Measurements from ENCODE around the gene CAMK2G.
"Not testable (repeated sequence)": the region's sequence is repeated elsewhere in the genome, so short reads cannot be mapped to it uniquely, and the experiment has no call there.

Gene CAMK2G

GRCh38 chr10:73901261-73901660 is 26.9 kb upstream of the CAMK2G start:
- DNase-seq, result no peak

- no peak for DNase-seq
Measured at GRCh38 chr10:73900064-73900463, 25.7 kb upstream of the CAMK2G start.

GRCh38 chr10:73899423-73899822 is 25.1 kb upstream of the CAMK2G start:
- DNase-seq, result no peak

GRCh38 chr10:73898730-73899410 is 24.5 kb upstream of the CAMK2G start:
- no peak for DNase-seq

GRCh38 chr10:73897693-73898092 is 23.3 kb upstream of the CAMK2G start:
- DNase-seq, result no peak

GRCh38 chr10:73895381-73895780 is 21.0 kb upstream of the CAMK2G start:
- DNase-seq, result not testable (repeated sequence)

GRCh38 chr10:73894245-73894971 is 20.1 kb upstream of the CAMK2G start:
- no peak for DNase-seq

GRCh38 chr10:73893426-73893825 is 19.1 kb upstream of the CAMK2G start:
- DNase-seq, result no peak

- no peak for DNase-seq
Measured at GRCh38 chr10:73892310-73893030, 18.1 kb upstream of the CAMK2G start.

GRCh38 chr10:73891540-73891939 is 17.2 kb upstream of the CAMK2G start:
- no peak for DNase-seq

GRCh38 chr10:73890830-73891229 is 16.5 kb upstream of the CAMK2G start:
- not testable (repeated sequence) for DNase-seq

GRCh38 chr10:73890261-73890660 is 15.9 kb upstream of the CAMK2G start:
- DNase-seq, result no peak

- DNase-seq, result not testable (repeated sequence)
Measured at GRCh38 chr10:73889416-73889815, 15.1 kb upstream of the CAMK2G start.

GRCh38 chr10:73889014-73889413 is 14.7 kb upstream of the CAMK2G start:
- peak; percentile 31 for DNase-seq

GRCh38 chr10:73888514-73888913 is 14.2 kb upstream of the CAMK2G start:
- DNase-seq, result no peak

- DNase-seq, result no peak
Measured at GRCh38 chr10:73887294-73888039, 13.1 kb upstream of the CAMK2G start.

GRCh38 chr10:73886661-73887293 is 12.4 kb upstream of the CAMK2G start:
- DNase-seq, result no peak

- peak; percentile 80 for DNase-seq
Measured at GRCh38 chr10:73886085-73886529, 11.8 kb upstream of the CAMK2G start.

GRCh38 chr10:73884017-73884416 is 9.7 kb upstream of the CAMK2G start:
- DNase-seq, result no peak

GRCh38 chr10:73881221-73881919 is 7.0 kb upstream of the CAMK2G start:
- DNase-seq, result no peak

GRCh38 chr10:73879296-73880173 is 5.2 kb upstream of the CAMK2G start:
- peak; percentile 95 for DNase-seq

Measured in CD4-positive, alpha-beta T cell treated with Interleukin-17A for 1 hour (primary cell).